GM19238 (cell line): ENCODE data around the gene CUL3.
"Not testable (repeated sequence)": the region's sequence is repeated elsewhere in the genome, so short reads cannot be mapped to it uniquely, and the experiment has no call there.

Experiments used
- DNase-seq: peaks from one replicate; pipeline ENCODE4 v3.0.0; 2011; ENCODE audit warnings: low spot score; ENCODE audit not compliant: insufficient read length

The CUL3 gene

DNA sequence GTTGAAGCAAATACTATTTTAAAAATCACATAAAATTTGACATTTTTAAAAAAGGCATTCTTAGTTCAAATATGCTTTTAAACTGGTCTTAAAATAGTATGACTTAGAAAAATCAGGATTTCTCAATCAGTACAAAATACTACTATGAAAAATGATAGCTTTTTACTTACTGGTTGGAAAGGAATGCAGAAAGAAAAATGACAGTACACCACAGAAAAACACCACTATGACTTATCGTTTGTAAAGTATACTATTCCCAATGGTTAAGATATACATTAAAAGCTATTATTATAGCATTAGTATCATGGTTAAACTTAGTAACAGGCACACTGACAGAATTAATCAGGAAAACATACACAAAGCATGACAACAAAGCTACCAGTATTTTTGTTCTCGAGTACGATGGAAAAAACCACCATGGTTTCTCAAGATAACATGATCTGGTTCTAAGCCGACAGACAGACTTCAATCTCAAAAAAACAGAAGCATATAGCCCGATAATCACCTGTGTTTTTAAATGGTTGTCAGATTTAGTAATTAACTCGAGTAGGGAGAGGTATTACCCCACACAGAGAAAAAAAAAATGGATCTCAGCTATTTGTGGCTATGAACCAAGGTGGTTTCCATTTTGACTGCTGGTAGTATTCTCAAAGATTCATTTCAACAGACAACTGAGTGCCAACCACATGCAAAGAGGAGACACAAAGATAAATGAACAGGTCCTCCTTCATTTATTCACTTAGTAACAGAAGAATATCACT, 39.1 kb downstream of the CUL3 start:
- DNase-seq: no peak

DNA sequence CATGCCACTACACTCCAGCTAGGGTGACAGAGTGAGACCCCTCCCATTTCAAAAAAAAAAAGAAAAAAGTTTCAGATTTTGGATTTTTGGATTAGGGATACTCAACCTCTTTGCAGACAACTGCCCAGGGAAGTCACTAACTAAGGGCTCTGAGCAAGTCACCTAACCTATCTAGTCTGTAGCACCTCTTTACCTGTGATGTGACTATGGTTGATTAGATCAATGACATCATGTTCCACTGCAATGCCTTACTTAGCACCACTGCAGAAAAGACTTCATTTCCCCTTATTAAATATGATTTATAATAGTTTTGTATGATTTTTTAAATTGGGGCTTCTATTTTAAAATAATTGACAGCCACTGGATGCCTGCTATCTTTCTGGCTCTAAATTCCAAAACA, 41.2 kb downstream of the CUL3 start:
- no peak for DNase-seq

DNA sequence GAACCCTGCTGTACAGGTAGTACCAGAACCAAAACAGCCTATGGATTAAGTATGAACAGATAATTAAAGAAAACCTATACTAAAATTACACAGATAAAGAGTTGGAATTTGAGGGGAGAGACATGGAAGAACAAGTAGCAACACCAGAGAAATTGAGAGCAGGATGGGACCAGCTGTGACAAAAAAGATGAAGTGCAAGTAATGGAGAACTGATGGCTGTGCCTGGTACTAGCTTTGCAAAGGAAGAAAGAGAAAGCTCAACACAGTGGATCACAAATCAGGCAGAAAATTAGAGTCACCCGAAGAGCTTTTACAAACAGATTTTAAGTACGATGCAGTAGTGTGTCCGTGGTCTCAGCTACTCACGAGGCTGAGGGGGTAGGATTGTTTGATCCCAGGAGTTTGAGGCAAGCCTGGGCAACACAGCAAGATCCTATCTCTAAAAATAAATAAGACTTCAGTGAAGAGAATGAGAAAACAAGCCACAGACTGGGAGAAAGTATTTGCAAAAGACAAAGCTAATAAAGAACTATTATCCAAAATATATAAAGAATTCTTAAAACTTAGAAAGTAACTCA, 46.5 kb downstream of the CUL3 start:
- DNase-seq: no peak

DNA sequence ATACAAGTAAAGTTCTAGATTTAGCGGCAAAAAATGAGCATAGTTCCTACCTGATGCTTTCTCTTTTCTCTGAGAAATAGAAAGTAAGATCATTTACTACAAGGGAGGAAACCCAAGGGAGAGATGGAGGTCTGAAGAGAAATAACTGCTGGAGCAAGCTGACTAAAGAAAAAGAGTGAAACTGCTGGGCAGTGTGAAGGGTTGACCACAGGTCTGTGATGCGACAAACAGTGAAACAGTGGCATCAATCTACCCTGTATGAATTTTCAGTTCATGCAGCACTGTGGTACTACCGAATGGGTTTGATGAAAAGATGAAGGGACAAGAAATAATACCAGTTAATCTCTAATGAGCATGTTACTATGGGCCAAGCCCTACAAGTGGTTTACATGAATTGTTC, 52.2 kb downstream of the CUL3 start:
- no peak for DNase-seq

DNA sequence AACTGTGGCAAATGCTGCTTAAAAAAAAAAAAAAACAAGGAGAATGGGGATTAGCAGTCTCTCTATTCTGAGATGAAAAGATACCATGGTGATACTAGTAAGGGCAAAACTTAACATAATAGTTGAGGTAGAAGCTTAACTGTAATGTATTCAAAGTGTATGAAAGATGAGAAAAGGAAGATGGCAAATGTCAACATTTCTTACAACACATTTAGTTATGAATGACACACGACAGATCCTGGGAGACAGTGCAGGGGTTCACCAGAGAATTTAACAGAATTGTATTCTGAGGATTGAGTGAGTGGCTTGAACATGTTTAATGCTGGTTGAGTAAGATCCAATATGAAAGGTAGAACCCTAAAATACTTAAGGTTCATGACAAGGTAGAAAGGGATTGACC, 52.7 kb downstream of the CUL3 start:
- DNase-seq: no peak

DNA sequence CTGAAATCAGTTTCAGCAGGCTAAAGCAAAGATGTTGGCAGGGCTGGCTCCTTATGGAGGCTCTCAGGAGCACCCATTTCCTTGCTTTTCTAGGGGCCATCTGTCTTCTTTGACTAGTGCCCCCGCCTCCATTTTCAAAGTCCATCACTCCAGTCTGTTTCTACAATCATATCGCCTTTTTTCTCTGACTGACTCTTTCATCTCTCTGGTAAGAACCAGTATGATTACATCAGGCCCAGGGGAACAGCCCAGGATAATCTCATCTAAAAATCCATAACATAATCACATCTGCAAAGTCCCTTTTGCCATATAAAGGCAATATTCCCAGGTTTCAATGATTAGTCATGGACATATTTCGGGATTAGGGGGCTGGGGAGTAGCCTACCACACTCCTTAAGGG, 57.0 kb downstream of the CUL3 start:
- no peak for DNase-seq

DNA sequence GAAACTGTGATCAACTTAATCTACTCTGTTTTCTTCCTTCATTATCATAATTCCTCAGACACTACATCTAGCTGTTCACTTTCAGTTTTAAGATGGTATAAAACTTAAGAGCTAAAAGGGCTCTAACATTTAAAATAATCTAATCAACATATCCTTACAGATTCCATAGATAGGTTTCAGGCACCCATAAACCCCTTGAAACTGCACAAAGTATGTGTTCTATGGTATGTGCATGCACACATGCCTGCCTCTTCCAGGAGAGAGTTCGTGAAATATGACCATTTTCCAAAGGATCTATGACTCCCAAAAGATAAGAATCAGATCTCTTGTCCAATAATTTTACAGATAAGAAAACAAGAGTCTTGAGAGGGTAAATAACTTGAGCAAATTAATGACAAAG, 59.4 kb downstream of the CUL3 start:
- DNase-seq: no peak

DNA sequence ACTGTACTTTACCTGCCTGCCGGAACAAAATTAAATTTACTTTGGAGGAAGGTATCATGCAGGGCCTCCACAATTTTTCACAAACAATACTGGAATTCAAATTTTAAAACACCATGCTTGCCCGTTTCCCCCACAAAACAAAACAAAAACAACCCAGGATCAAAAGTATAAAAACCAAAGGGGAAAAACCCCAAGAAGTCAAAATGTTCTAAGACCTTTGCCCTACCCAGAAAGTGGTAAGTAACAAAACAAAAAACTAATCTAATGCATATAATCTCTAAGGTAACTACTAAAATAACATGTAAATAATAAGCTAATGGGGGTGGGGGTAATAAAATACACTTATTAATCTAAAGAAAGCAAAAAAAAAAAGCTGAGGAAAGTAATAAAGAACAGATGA, 60.5 kb downstream of the CUL3 start:
- DNase-seq: no peak

DNA sequence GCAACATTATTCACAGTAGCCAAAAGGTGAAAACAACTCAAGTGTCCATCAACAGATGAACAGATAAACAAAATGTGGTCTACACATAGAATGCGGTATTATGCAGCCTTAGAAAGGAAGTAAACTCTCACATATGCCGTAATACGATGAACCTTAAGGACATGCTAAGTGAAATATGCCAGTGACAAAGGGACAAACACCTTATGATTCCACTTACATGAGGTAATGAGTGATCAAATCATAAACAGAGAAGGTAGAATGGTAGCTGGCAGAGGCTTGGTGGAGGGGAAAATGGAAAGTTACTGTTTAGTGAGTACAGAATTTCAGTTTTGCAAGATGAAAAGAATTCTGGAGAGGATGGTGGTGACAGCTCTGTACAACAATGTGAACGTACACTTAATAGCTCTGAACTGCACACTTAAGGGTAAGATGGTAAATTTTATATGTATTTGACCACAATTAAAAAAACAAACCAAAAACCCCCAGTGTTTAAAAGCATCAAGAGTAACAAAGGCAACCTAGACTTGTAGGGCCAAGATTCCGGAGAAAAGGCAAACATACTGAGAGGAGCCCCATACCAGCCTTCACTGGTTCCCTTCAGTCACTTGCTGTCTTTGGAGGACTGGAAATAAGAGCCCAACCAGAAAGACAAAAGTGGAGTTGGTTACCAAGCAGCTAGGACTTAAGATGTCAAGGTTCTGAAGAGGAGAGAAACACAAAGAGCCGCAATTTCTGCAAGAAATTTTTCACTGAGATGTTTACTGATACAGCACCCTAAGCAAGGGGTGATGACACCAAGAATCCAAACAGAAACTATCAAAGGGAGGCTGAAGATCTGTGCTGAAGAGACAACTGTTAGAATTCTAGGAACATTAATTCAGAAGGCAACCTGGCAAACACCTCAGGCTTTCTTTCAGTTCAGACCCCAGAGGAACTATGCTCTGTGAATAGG, 61.3 kb downstream of the CUL3 start:
- DNase-seq: no peak

DNA sequence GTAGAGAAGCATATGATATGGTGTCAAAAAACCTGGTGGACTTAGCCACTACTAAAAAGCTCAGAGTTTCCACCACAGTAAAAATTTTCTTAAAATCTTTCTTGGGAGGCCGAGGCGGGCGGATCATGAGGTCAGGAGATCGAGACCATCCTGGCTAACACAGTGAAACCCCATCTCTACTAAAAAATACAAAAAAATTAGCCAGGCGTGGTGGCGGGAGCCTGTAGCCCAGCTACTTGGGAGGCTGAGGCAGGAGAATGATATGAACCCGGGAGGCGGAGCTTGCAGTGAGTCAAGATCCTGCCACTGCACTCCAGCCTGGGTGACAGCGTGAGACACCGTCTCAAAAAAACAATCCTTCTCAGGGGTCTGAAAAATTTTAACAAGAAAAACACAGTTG, 62.7 kb downstream of the CUL3 start:
- DNase-seq: not testable (repeated sequence)

DNA sequence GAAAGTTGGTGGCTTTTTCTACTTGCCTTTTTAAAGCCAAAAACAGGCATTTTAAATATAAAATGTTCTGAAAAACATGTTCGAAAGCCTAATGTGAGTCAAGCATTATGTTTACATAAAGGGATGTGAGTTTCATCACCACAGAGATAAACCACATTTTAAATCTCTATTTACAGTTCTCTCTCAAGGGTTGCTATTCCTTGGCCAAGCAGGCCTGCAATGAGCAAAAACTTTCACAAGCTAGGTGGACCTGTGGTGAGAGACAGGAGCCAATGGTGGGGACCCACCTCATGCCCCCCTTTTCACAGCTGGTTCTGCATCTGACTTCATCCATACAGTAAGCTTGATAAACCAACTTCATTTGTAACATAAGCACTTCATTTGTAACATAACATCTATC, 65.1 kb downstream of the CUL3 start:
- DNase-seq: no peak

DNA sequence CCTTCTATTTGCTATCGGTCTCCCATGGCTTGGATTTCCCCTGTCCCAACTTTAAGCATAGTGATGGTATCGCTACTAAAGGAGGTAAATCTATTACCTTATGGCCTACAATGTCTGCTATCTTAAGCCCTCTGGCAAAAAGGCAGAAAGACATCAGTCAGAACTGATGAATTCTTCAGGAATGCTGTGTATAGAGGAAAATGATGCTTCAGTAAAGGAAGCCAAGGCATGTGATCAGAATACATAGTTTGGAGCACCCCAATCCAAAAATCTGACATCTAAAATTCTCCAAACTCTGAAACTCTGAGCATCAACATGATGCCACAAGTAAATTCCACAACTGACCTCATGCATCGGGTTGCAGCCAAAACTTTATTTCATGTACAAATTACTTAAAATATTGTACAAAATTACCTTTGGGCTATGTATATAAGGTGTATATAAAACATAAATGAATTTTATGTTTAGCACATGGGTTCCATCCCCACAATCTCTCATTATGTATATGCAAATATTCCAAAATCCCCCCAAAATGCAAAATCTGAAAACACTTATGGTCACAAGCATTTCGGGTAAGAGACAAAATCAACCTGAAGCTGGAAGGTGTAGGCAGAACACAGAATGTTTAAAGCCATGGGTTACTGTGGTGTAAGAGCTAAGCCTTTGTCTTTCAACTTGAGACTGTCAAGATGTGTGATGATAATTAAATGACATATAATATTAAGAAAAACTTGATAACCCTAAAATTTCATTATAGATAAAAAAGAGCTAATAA, 66.2 kb downstream of the CUL3 start:
- DNase-seq: no peak

DNA sequence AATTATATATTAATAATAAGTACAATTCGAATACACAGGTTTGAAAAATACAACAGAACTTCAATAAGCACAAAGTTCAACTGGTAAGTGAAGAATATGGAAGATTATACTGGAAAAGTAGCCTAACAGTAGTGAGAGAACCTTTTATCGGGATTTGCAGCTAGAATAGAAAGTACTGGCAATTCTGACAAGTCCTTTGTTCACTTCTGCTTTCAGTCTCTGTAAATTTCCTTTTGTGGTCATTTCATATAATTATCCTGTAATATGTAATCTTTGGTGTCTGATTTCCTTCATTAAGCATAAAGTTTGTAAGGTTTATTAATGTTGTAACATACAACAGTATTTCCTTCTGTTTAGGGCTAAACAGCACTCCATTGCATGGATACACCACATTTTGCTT, 67.2 kb downstream of the CUL3 start:
- no peak for DNase-seq

DNA sequence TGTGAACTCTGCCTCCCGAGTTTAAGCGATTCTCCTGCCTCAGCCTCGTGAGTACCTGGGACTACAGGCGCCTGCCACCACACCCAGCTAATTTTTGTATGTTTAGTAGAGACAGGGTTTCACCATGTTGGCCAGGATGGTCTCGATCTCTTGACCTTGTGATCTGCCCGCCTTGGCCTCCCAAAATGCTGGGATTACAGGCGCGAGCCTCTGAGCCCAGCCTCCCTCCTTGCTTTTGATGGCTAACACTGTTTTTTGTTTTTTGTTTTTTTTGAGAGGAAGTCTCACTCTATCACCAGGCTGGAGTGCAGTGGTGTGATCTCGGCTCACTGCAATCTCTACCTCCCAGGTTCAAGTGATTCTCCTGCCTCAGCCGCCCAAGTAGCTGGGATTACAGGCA, 68.8 kb downstream of the CUL3 start:
- DNase-seq: not testable (repeated sequence)

DNA sequence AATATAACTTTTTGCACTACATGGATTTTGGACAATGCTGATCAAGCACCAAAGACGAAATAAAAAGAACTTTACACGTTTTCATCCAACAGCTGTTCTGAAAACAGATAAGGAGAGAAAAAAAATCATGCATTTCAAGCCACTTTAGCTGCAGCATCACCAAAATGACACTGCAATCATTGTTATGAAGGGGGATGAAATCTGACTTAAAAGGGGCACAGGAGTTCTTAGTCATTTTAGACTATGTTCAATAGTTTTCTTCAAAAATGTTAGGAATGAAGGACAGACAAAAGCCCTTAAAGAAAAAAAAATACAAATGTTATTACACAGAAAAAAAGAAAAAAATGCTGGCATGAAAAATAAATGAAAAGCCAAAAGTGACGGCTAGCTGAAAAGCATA, 71.2 kb downstream of the CUL3 start:
- DNase-seq: no peak

DNA sequence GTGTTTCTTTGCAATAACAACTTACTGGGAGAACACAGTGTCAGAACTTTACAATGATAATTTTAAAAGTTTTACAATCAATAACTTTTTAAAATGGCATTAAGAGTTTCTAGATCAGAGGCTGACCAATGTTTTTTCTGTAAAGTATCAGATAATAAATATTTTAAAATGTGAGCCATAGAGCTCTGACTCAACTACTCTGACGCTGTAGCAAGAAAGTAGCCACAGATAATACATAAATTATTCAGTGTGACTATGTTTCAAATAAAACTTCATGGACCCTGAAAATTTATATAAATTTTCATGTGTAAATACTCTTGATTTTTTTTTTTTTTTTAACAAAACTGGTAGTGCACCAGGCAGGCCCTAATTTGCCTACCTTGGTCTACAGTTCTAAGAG, 77.4 kb downstream of the CUL3 start:
- DNase-seq: no peak

DNA sequence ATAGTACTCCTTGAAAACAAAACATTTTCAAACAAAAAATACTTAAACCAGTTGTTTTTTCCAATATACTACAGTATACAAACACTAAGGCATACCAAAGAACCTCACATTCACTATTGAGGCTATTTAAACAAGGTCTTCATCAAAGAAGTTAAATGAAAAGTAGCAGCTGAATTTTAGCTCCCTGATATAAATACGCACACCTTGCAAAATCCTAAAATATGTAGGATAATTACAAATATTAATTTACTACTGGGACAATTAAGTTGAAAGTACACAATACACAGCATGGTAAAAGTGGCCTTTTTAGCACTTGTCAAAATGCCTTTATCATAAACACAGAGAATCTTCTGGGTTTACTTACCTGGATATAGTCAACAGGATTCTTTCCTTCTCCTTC, 78.7 kb downstream of the CUL3 start:
- no peak for DNase-seq

DNA sequence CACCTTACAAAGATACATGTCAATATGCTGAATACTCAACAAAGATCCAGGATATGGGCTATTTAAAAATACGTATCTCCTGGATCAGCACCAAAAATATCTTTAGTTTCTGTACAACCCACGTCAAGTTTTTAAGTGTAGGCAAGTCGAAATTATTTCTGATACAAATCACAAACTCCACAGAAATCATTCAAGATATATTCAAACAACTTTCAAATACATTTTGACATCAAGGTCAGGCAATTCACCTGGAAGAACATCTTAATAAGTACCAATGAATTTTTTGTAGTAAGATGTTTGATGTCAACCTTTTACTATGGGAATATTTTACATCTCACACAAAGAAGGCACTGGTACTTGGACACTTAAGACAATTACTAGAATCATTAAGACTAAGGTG, 86.2 kb downstream of the CUL3 start:
- no peak for DNase-seq

DNA sequence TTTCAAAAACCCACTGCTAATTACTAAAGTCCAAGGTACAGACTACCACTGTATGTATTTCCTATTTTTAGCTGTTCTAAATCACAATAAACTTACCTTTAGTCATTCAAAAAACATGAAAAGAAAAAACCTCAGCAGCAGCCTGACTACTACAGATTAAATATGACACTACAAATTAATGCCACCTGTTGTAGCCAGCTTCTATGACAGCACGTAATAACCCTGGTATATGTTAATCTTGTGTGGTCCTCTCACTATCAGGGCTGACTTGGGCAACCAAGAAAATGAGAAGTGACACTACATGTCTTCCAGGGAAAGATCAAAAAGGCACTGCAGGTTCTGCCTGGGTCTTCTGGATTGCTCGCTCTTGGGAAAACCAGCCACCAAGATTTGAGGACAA, 92.6 kb downstream of the CUL3 start:
- no peak for DNase-seq

DNA sequence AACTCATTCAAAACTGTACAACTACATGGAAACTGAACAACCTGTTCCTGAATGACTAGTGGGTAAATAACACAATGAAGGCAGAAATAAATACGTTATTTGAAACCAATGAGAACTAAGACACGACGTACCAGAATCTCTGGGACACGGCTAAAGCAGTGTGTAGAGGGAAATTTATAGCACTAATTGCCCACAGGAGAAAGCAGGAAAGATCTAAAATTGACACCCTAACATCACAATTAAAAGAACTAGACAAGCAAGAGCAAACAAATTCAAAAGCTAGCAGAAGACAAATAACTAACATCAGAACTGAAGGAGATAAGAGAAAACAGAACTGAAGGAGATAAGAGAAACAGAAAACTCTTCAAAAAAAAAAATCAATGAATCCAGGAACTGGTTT, 97.2 kb downstream of the CUL3 start:
- DNase-seq: not testable (repeated sequence)
